HuH-7.5 (cell line): ENCODE data around the gene CRAT.

Experiments
- DNase-seq: peaks from one replicate; pipeline ENCODE4 v3.0.0; 2011; ENCODE audit warnings: low spot score

Gene CRAT

DNA sequence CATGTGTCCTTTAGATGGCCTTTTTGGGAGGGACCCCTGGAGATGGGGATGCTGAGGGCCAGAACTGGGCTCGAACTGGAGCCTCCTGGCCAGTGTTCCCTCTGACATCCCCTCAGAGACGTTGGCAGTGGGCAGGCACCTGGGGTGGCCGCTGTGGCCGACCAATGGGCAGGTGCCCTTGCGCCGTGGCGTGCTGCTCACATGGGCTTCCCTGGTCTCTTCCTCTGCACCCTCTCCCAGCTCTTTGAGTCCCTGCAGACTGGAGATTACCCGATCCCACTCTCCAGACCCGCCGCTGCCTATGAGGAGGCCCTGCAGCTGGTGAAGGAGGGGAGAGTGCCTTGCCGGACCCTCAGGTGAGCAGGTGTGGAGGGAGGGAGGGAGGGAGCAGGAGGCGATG, 49.6 kb downstream of the CRAT start:
- DNase-seq, result no peak

DNA sequence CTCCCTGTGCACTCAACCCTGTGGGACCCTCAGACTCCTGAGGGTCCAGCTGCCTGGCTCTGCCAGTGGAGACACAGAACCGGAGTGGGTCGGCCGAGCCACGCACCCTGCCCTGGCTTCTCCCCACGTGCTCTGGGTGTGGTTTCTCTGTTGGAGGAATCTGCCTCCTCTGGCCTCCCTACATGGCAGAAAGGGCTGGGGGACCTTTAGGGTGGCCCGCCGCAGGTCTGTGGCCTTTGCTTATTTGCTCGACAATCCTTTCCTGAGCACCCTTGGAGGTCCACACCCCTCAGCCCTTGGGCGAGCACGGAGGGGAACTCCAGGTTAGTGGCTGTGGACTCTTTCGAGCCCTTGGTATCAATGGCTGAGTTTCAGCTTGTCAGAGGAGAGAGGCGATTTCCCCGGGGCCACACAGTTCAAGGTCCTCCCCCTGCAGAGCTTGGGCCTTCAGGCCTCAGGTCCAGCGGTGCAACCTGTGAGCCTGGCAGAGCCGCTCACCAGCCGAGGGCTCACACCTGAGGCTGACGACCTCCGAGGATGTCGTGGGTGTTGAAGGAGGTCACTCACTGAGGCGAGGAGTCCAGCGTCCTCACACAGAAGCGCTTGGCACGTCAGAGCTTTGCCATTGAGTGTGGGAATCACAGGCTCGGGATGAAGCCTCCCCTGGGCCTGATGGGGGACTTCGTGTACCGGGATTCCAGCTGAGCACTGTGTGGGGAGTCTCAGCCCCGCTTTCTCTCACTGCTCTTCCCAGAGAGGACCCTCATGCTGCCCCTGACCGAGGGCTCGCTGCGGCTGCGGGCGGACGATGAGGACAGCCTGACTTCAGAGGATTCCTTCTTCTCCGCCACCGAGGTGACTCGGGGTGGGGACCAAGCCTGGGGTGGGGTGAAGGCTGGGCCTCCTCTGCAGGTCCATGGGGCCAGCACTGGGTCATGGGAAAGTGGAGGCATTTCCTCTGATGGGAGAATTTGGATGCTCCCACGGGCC, 50.5 kb downstream of the CRAT start:
- DNase-seq, result no peak

DNA sequence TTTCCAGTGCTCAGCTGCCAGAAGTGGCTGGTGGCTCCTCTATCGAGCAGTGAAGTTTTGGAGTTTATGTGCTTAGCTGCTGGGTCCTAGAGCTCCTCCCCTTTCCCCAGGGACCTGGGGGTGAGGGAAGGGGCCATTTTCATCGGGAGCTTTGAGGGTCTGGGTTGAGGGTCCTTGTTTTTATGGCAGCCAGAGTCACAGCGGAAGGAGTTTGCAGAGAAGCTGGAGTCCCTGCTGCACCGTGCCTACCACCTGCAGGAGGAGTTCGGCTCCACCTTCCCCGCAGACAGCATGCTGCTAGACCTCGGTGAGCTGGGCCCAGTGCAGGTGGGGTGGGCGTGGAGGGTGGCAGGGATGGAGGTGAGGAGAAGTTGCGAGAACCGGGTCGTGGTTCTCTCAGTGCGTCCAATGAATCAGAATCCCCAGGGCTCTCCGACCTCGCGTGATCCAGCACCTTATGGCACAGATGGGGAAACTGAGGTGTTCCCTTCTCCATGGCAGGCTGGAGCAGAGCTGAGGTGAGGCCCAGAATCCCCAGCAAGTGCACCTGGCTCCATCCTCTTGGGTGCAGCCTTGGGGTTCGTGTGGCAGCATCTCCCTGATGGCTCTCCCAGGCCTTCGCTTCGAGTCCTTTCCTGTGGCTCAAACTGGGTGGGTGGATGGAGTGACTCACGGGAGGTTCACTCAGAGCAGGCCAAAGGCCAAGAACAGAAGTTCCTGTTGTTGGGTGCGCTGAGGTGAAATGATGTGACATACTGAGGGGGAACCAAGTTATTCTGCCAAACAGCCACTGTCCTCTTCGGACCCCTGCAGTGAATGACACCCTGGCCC, 51.4 kb downstream of the CRAT start:
- no peak for DNase-seq

DNA sequence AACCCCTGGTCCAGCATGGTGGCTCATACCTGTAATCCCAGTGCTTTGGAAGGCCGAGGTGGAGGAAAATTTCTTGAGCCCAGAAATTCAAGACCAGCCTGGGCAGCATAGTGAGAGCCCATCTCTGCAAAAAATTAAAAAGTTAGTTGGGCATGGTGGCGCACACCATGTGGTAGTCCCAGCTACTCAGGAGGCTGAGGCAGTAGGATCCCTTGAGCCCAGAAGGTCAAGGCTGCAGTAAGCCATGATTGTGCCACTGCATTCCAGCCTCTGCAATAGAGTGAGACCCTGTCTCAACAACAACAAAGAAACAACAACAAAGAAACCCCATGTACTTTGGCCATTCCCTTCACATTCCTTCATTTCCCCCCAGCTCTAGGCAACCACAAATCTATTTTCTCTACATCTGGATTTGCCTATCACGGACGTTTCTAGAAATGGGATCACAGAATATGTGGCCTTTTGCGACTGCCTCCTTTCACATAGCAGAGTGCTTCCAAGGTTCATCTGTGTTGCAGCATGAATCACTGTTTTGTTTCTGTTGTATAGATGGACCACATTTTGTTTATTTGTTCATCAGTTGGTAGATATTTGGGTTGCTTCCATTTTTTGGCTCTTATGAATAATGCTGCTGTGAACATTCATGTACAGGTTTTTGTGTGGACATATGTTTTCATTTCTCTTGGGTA, 56.3 kb downstream of the CRAT start:
- no peak for DNase-seq

DNA sequence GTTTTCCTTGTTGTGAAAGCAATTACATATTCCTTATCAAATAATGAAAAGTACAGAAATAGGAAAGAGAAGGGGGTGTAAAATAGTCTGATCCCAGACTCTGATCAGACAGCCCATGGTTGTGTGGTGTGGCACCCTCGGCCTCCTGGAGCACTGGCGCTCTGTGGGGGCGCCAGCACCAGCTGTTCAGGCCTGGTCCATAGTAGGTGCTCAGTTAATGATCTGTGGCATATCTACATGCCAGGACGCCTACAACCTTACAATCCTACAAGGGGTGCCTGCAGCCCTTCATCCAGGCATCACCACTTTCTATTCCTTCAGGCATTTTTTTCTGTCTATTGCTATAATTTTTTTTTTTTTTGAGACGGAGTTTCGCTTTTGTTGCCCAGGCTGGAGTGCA, 57.6 kb downstream of the CRAT start:
- DNase-seq, result no peak

DNA sequence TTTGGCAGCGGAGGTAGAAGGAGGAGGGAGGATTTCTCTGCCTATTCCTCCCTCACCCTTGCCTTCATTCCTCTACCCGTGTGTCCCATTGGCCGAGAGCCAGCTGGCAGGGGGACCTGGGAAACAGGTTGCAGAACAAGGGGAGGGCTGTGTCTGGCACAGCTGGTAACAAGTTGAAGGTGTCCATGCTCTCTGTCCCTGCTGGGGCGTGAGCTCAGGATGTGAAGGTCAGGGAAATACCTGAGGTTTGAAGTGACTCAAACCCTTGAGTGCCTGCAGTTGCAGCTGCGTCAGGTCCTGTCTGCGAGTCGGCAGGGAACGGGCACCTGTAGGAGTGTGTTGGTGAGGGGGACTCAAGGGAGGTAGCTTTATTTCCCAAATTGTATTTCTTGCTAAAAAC, 58.0 kb downstream of the CRAT start:
- no peak for DNase-seq
